ENCODE results near the gene FRMD5. TPM values are rescaled to one million over a fixed set of nuclear protein-coding genes. Genes with fewer than 3 reads are reported as not detected.
"Not testable (repeated sequence)": the region's sequence is repeated elsewhere in the genome, so short reads cannot be mapped to it uniquely, and the experiment has no call there.

FRMD5 gene
- total and polyA plus RNA-seq, 2 donors (not counting 1 experiment from before 2014, with no cell fraction given), result not detected

DNA sequence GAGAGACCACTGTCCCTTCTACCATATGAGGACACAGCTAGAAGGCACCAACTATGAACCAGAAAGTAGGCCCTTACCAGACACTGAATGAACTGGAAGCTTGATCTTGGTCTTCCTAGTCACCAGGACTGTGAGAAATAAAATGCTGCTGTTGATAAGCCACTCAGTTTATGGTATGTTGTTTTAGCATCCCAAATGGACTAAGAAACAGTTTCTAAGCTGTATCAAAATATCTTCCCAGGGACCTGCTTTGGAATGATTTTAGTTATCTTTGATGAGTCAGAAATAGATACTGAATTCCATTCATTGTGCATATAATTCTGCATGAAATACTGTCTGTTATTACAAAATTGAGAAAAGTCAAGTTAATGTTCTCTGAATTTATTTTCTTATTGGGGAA lies 349.6 kb downstream of the FRMD5 start:
- H3K36me3 ChIP-seq (replicated peaks in 1 of 2; ENCODE audit: control extremely low read depth in 1 of 2, control insufficient read depth in 1 of 2, extremely low read depth in 1 of 2, insufficient read depth in 2 of 2, low read length in 1 of 2), result peaks cover 0 to 15% of the 10 kb centered on the region in 2 experiments
- H3K27ac ChIP-seq (ENCODE audit: low read length in 2 of 2), result no peak overlapping the region
- ATAC-seq (ENCODE audit: low read depth) (no peak), DNase-seq (no peak)
- Mint-ChIP-seq H3K9me3 (ENCODE audit: insufficient read depth) (no peaks in the 10 kb centered on the region), H3K27me3 (no peaks in the 10 kb centered on the region), H3K4me3 (no peak overlapping the region), H3K4me1 (peaks cover 9% of the 10 kb centered on the region), H3K27ac (no peak overlapping the region)
- intact Hi-C loops (cut with micrococcal nuclease), result no loop called here
- ChIA-PET POLR2A (no interaction called here), CTCF (no interaction called here)
- no peaks in the 10 kb centered on the region for H4K20me1 ChIP-seq (ENCODE audit: control insufficient read depth, insufficient read depth, low read length, poor library complexity, severe bottlenecking)
- H3K4me3 ChIP-seq (ENCODE audit: control extremely low read depth in 1 of 5, extremely low read depth in 1 of 5, insufficient read depth in 1 of 5, low read depth in 2 of 5, low read length in 4 of 5), result no peak overlapping the region
- H3K9me3 ChIP-seq (ENCODE audit: control extremely low read depth in 1 of 3, control insufficient read depth in 2 of 3, insufficient read depth in 1 of 3, low read length in 2 of 3), result no peaks in the 10 kb centered on the region
- no peak overlapping the region for H3K9ac ChIP-seq (ENCODE audit: low read length)
- TF ChIP-seq EZH2 (IDR thresholded peaks at IDR 0.05; ENCODE audit: borderline replicate concordance, insufficient read depth, low read depth, low read length, poor library complexity, severe bottlenecking), result no peak
- TF ChIP-seq, protein P1, sequence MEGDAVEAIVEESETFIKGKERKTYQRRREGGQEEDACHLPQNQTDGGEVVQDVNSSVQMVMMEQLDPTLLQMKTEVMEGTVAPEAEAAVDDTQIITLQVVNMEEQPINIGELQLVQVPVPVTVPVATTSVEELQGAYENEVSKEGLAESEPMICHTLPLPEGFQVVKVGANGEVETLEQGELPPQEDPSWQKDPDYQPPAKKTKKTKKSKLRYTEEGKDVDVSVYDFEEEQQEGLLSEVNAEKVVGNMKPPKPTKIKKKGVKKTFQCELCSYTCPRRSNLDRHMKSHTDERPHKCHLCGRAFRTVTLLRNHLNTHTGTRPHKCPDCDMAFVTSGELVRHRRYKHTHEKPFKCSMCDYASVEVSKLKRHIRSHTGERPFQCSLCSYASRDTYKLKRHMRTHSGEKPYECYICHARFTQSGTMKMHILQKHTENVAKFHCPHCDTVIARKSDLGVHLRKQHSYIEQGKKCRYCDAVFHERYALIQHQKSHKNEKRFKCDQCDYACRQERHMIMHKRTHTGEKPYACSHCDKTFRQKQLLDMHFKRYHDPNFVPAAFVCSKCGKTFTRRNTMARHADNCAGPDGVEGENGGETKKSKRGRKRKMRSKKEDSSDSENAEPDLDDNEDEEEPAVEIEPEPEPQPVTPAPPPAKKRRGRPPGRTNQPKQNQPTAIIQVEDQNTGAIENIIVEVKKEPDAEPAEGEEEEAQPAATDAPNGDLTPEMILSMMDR (IDR thresholded peaks at IDR 0.05), result no peak
- no peaks in the 10 kb centered on the region for H3K4me1 ChIP-seq (ENCODE audit: control insufficient read depth in 2 of 2, insufficient read depth in 2 of 2, low read length in 2 of 2)
- no peak overlapping the region for H3K4me2 ChIP-seq (replicated peaks; ENCODE audit: low read depth, low read length, poor library complexity, severe bottlenecking)
- no peaks in the 10 kb centered on the region for H3K27me3 ChIP-seq (replicated peaks in 1 of 4; ENCODE audit: control extremely low read depth in 1 of 4, control insufficient read depth in 3 of 4, insufficient read depth in 4 of 4, low read length in 3 of 4)
- no peak overlapping the region for H2AFZ ChIP-seq (ENCODE audit: insufficient read depth, low read depth, low read length, poor library complexity, severe bottlenecking)
- H3K79me2 ChIP-seq (ENCODE audit: control insufficient read depth, insufficient read depth, low read length), result no peaks in the 10 kb centered on the region

- POLR2A ChIA-PET; H3K36me3 ChIP-seq (replicated peaks in 1 of 2; ENCODE audit: control extremely low read depth in 1 of 2, control insufficient read depth in 1 of 2, extremely low read depth in 1 of 2, insufficient read depth in 2 of 2, low read length in 1 of 2); H3K27me3 ChIP-seq (replicated peaks in 1 of 4; ENCODE audit: control extremely low read depth in 1 of 4, control insufficient read depth in 3 of 4, insufficient read depth in 4 of 4, low read length in 3 of 4); H3K27me3 Mint-ChIP-seq; H3K27ac Mint-ChIP-seq; DNase-seq; H2AFZ ChIP-seq (ENCODE audit: insufficient read depth, low read depth, low read length, poor library complexity, severe bottlenecking); H3K9me3 Mint-ChIP-seq (ENCODE audit: insufficient read depth); H3K27ac ChIP-seq (ENCODE audit: low read length in 2 of 2); H4K20me1 ChIP-seq (ENCODE audit: control insufficient read depth, insufficient read depth, low read length, poor library complexity, severe bottlenecking); H3K9me3 ChIP-seq (ENCODE audit: control extremely low read depth in 1 of 3, control insufficient read depth in 2 of 3, insufficient read depth in 1 of 3, low read length in 2 of 3); H3K4me3 ChIP-seq (ENCODE audit: control extremely low read depth in 1 of 5, extremely low read depth in 1 of 5, insufficient read depth in 1 of 5, low read depth in 2 of 5, low read length in 4 of 5); ATAC-seq (ENCODE audit: low read depth); intact Hi-C loops (cut with micrococcal nuclease); H3K4me3 Mint-ChIP-seq; H3K9ac ChIP-seq (ENCODE audit: low read length); CTCF ChIA-PET; H3K4me2 ChIP-seq (replicated peaks; ENCODE audit: low read depth, low read length, poor library complexity, severe bottlenecking): not testable (repeated sequence)
- peaks cover 15% of the 10 kb centered on the region for H3K79me2 ChIP-seq (ENCODE audit: control insufficient read depth, insufficient read depth, low read length)
- 91% methylated on average over 5 of the region's 6 CpGs for WGBS (ENCODE audit: insufficient coverage)
- H3K4me1 Mint-ChIP-seq, result peaks cover 26% of the 10 kb centered on the region
- peaks cover 11 to 26% of the 10 kb centered on the region in 2 donors for H3K4me1 ChIP-seq (ENCODE audit: control insufficient read depth in 2 of 2, insufficient read depth in 2 of 2, low read length in 2 of 2)
Measured at GRCh38 chr15:43832485-43832884, 362.6 kb downstream of the FRMD5 start.

- H3K9me3 Mint-ChIP-seq (ENCODE audit: insufficient read depth); H3K36me3 ChIP-seq (replicated peaks in 1 of 2; ENCODE audit: control extremely low read depth in 1 of 2, control insufficient read depth in 1 of 2, extremely low read depth in 1 of 2, insufficient read depth in 2 of 2, low read length in 1 of 2); H3K9me3 ChIP-seq (ENCODE audit: control extremely low read depth in 1 of 3, control insufficient read depth in 2 of 3, insufficient read depth in 1 of 3, low read length in 2 of 3); H3K27me3 ChIP-seq (replicated peaks in 1 of 4; ENCODE audit: control extremely low read depth in 1 of 4, control insufficient read depth in 3 of 4, insufficient read depth in 4 of 4, low read length in 3 of 4); intact Hi-C loops (cut with micrococcal nuclease); DNase-seq; H3K4me3 ChIP-seq (ENCODE audit: control extremely low read depth in 1 of 5, extremely low read depth in 1 of 5, insufficient read depth in 1 of 5, low read depth in 2 of 5, low read length in 4 of 5); POLR2A ChIA-PET; H3K4me3 Mint-ChIP-seq; ATAC-seq (ENCODE audit: low read depth); H3K9ac ChIP-seq (ENCODE audit: low read length); H2AFZ ChIP-seq (ENCODE audit: insufficient read depth, low read depth, low read length, poor library complexity, severe bottlenecking); H4K20me1 ChIP-seq (ENCODE audit: control insufficient read depth, insufficient read depth, low read length, poor library complexity, severe bottlenecking); H3K27ac Mint-ChIP-seq; H3K27ac ChIP-seq (ENCODE audit: low read length in 2 of 2); H3K4me2 ChIP-seq (replicated peaks; ENCODE audit: low read depth, low read length, poor library complexity, severe bottlenecking); H3K27me3 Mint-ChIP-seq: not testable (repeated sequence)
- Histone ChIP-seq H3K79me2 (ENCODE audit: control insufficient read depth, insufficient read depth, low read length) (peaks cover 15% of the 10 kb centered on the region), H3K4me1 (ENCODE audit: control insufficient read depth in 2 of 2, insufficient read depth in 2 of 2, low read length in 2 of 2) (peaks cover 16 to 33% of the 10 kb centered on the region in 2 donors)
- peaks cover 34% of the 10 kb centered on the region for H3K4me1 Mint-ChIP-seq
- CTCF ChIA-PET, result interaction anchor here (0.9 kb wide), 1 partner anchor 55 kb away, joined by 3 read pairs; the partner anchor contains the start of gene ELL3
- WGBS (ENCODE audit: insufficient coverage), result 97% methylated on average over 8 of the region's 14 CpGs
Measured at GRCh38 chr15:43831519-43832052, 363.5 kb downstream of the FRMD5 start.
